ENCODE results near the gene APPL2. TPM values are rescaled to one million over a fixed set of nuclear protein-coding genes. Genes with fewer than 3 reads are reported as not detected.
"Not testable (repeated sequence)": the region's sequence is repeated elsewhere in the genome, so short reads cannot be mapped to it uniquely, and the experiment has no call there.

The APPL2 gene
- total RNA-seq, 1 experiment from 2014 or later = 49.2 TPM

DNA sequence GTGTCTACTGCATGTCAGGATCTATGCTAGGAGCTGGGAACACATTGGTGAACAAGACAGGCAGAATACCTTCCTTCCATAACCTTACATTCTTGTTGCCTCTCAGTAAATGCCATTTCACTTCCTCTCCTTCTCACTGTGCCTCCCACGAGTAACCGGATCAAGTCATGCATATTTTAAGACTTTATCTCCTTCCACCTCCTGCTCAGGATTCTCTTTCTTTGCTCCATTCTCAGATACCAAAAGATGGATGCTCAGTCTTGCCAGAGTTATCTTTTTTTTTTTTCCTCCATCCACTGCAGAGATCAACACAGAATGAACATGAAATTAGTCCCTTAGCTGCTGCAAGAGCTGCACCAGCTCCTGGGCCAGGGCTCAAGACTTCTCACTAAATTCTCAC, 20.0 kb upstream of the APPL2 start:
- Mint-ChIP-seq H3K36me3 (ENCODE audit: insufficient read depth, unreplicated experiment) (no peaks in the 10 kb centered on the region), H3K4me3 (ENCODE audit: unreplicated experiment) (no peak overlapping the region), H3K4me1 (ENCODE audit: low read depth, unreplicated experiment) (peaks cover 28% of the 10 kb centered on the region), H3K9me3 (ENCODE audit: unreplicated experiment) (no peaks in the 10 kb centered on the region), H3K27ac (ENCODE audit: unreplicated experiment) (no peak overlapping the region), H3K27me3 (ENCODE audit: insufficient read depth, unreplicated experiment) (no peaks in the 10 kb centered on the region)
- no peaks in the 10 kb centered on the region for H3K36me3 ChIP-seq (ENCODE audit: control insufficient read depth, insufficient read depth, low read length)
- BruUV-seq (replicated peaks) = no TSS peak
- intact Hi-C loops (cut with micrococcal nuclease; ENCODE audit: unreplicated experiment) = no loop called here
- CTCF ChIA-PET = no interaction called here
- TF ChIP-seq, protein P1, sequence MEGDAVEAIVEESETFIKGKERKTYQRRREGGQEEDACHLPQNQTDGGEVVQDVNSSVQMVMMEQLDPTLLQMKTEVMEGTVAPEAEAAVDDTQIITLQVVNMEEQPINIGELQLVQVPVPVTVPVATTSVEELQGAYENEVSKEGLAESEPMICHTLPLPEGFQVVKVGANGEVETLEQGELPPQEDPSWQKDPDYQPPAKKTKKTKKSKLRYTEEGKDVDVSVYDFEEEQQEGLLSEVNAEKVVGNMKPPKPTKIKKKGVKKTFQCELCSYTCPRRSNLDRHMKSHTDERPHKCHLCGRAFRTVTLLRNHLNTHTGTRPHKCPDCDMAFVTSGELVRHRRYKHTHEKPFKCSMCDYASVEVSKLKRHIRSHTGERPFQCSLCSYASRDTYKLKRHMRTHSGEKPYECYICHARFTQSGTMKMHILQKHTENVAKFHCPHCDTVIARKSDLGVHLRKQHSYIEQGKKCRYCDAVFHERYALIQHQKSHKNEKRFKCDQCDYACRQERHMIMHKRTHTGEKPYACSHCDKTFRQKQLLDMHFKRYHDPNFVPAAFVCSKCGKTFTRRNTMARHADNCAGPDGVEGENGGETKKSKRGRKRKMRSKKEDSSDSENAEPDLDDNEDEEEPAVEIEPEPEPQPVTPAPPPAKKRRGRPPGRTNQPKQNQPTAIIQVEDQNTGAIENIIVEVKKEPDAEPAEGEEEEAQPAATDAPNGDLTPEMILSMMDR (IDR thresholded peaks at IDR 0.05; ENCODE audit: insufficient read depth in 1 of 2, low read depth in 1 of 2, low read length in 1 of 2, severe bottlenecking in 1 of 2, unreplicated experiment in 1 of 2) = no peak
- POLR2A ChIA-PET = no interaction called here
- H3K27me3 ChIP-seq (replicated peaks; ENCODE audit: control insufficient read depth, insufficient read depth, low read length) = no peaks in the 10 kb centered on the region
- no peaks in the 10 kb centered on the region for H3K9me3 ChIP-seq
- no peak for DNase-seq
- peaks cover 14% of the 10 kb centered on the region; the same call in 1 of the 2 replicates for H3K4me1 ChIP-seq
- no peak overlapping the region for H3K4me3 ChIP-seq (ENCODE audit: low read depth, low read length)

DNA sequence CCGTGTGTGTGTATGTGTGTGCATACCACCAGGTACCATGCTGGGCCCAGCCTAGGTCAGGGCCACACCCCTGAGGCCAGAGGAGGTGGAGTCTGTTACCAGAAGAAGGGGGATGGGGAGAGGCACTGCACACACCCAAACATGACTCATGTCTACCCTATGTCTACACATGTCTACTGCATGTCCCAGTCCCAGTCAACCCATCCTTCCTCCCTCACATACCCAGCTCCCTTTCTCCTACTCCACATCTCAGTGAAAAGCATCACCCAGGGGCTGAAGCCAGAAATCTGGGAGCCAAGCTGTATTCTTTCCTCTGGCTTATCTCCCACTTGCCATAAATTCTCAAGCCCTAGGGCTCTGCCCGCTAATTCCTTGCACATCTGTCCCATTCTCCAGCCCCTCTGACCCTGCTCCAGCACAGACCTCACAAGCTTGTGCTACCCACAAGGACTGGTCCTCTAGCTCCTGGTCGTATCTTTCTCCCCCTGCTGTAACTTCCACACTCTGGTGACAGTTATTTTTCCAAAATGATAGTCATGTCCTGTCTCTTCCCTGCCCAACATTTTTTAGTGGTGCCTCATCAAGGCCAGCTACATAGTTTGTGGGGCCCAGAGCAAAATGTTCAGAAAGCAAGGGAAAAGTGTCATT, 18.0 kb upstream of the APPL2 start:
- no TSS peak for BruUV-seq (replicated peaks)
- Mint-ChIP-seq H3K9me3 (ENCODE audit: unreplicated experiment) (no peaks in the 10 kb centered on the region), H3K27ac (ENCODE audit: unreplicated experiment) (peak overlapping the region; percentile 3), H3K4me1 (ENCODE audit: low read depth, unreplicated experiment) (peaks cover 28% of the 10 kb centered on the region), H3K36me3 (ENCODE audit: insufficient read depth, unreplicated experiment) (no peaks in the 10 kb centered on the region), H3K27me3 (ENCODE audit: insufficient read depth, unreplicated experiment) (no peaks in the 10 kb centered on the region), H3K4me3 (ENCODE audit: unreplicated experiment) (no peak overlapping the region)
- DNase-seq = no peak
- TF ChIP-seq, protein P1 (IDR thresholded peaks at IDR 0.05; ENCODE audit: insufficient read depth in 1 of 2, low read depth in 1 of 2, low read length in 1 of 2, severe bottlenecking in 1 of 2, unreplicated experiment in 1 of 2) = no peak
- Histone ChIP-seq H3K4me1 (peaks cover 14% of the 10 kb centered on the region; the same call in 1 of the 2 replicates), H3K9me3 (no peaks in the 10 kb centered on the region), H3K27me3 (replicated peaks; ENCODE audit: control insufficient read depth, insufficient read depth, low read length) (no peaks in the 10 kb centered on the region), H3K4me3 (ENCODE audit: low read depth, low read length) (no peak overlapping the region), H3K36me3 (ENCODE audit: control insufficient read depth, insufficient read depth, low read length) (no peaks in the 10 kb centered on the region)
- intact Hi-C loops (cut with micrococcal nuclease; ENCODE audit: unreplicated experiment) = no loop called here
- ChIA-PET CTCF (no interaction called here), POLR2A (no interaction called here)

DNA sequence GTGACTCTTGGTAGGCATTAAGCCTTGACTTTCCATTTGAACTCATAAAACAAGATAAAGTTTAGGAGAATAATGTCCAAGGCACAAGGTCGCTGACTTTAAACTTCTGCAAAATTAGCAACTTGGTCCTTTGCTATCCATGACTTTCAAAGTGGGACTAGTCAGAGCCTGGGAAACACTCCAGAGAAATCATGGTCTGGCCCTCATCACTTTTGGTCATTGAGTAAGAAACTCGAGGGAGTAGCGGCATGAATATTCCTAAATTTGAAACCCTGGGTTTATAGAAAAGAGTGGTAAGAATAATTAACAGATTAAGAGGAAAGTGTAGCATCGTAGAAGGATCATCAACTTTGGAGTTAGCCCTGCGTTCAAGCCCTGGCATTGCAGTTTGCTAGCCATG, 16.9 kb upstream of the APPL2 start:
- H3K4me1 ChIP-seq = peaks cover 14% of the 10 kb centered on the region; the same call in 1 of the 2 replicates
- no peaks in the 10 kb centered on the region for H3K27me3 ChIP-seq (replicated peaks; ENCODE audit: control insufficient read depth, insufficient read depth, low read length)
- Mint-ChIP-seq H3K4me1 (ENCODE audit: low read depth, unreplicated experiment) (peaks cover 28% of the 10 kb centered on the region), H3K36me3 (ENCODE audit: insufficient read depth, unreplicated experiment) (no peaks in the 10 kb centered on the region), H3K27ac (ENCODE audit: unreplicated experiment) (no peak overlapping the region), H3K9me3 (ENCODE audit: unreplicated experiment) (no peaks in the 10 kb centered on the region), H3K4me3 (ENCODE audit: unreplicated experiment) (no peak overlapping the region), H3K27me3 (ENCODE audit: insufficient read depth, unreplicated experiment) (no peaks in the 10 kb centered on the region)
- TF ChIP-seq, protein P1 (IDR thresholded peaks at IDR 0.05; ENCODE audit: insufficient read depth in 1 of 2, low read depth in 1 of 2, low read length in 1 of 2, severe bottlenecking in 1 of 2, unreplicated experiment in 1 of 2) = no peak
- POLR2A ChIA-PET = no interaction called here
- no peak for DNase-seq
- CTCF ChIA-PET = no interaction called here
- H3K4me3 ChIP-seq (ENCODE audit: low read depth, low read length) = no peak overlapping the region
- no peaks in the 10 kb centered on the region for H3K36me3 ChIP-seq (ENCODE audit: control insufficient read depth, insufficient read depth, low read length)
- BruUV-seq (replicated peaks) = no TSS peak
- H3K9me3 ChIP-seq = no peaks in the 10 kb centered on the region
- intact Hi-C loops (cut with micrococcal nuclease; ENCODE audit: unreplicated experiment) = no loop called here

DNA sequence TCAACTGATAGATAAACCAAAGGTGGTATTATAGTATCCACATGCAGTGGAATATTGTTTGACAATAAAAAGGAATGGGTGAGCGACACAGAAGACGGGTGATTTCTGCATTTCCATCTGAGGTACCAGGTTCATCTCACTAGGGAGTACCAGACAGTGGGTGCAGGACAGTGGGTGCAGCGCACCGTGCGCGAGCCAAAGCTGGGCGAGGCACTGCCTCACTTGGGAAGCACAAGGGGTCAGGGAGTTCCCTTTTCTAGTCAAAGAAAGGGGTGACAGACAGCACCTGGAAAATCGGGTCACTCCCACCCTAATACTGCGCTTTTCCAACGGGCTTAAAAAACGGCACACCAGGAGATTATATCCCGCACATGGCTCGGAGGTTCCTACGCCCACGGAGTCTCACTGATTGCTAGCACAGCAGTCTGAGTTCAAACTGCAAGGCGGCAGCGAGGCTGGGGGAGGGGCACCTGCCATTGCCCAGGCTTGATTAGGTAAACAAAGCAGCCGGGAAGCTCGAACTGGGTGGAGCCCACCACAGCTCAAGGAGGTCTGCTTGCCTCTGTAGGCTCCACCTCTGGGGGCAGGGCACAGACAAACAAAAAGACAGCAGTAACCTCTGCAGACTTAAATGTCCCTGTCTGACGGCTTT, 9.9 kb upstream of the APPL2 start:
- not testable (repeated sequence) for H3K4me3 ChIP-seq (ENCODE audit: low read depth, low read length)

More for the DNA sequence above, 9.9 kb upstream of the APPL2 start:
- intact Hi-C loops (cut with micrococcal nuclease; ENCODE audit: unreplicated experiment); H3K27me3 Mint-ChIP-seq (ENCODE audit: insufficient read depth, unreplicated experiment); CTCF ChIA-PET; H3K36me3 ChIP-seq (ENCODE audit: control insufficient read depth, insufficient read depth, low read length); H3K4me1 Mint-ChIP-seq (ENCODE audit: low read depth, unreplicated experiment); H3K4me1 ChIP-seq; H3K27me3 ChIP-seq (replicated peaks; ENCODE audit: control insufficient read depth, insufficient read depth, low read length); H3K4me3 Mint-ChIP-seq (ENCODE audit: unreplicated experiment); H3K9me3 Mint-ChIP-seq (ENCODE audit: unreplicated experiment); DNase-seq; H3K9me3 ChIP-seq; BruUV-seq (replicated peaks); H3K36me3 Mint-ChIP-seq (ENCODE audit: insufficient read depth, unreplicated experiment); H3K27ac Mint-ChIP-seq (ENCODE audit: unreplicated experiment); POLR2A ChIA-PET: not testable (repeated sequence)

Data from Caco-2 (cell line).